COR-L47 (cell line): ENCODE results near the gene DGKZ.

ENCODE experiments used
- DNase-seq: peaks from one replicate; lab custom pipeline; 2025; lab: John Stamatoyannopoulos, UW

DGKZ gene

GRCh38 chr11:46345881-46346484, 1.3 kb upstream of the DGKZ start:
- no peak for DNase-seq

GRCh38 chr11:46347637-46348311, 511 bp downstream of the DGKZ start:
- peak; percentile 9 for DNase-seq

- peak; percentile 33 for DNase-seq
Observed at GRCh38 chr11:46348566-46349401, 1.5 kb downstream of the DGKZ start.

GRCh38 chr11:46350695-46351094, 3.4 kb downstream of the DGKZ start:
- no peak for DNase-seq

DNA sequence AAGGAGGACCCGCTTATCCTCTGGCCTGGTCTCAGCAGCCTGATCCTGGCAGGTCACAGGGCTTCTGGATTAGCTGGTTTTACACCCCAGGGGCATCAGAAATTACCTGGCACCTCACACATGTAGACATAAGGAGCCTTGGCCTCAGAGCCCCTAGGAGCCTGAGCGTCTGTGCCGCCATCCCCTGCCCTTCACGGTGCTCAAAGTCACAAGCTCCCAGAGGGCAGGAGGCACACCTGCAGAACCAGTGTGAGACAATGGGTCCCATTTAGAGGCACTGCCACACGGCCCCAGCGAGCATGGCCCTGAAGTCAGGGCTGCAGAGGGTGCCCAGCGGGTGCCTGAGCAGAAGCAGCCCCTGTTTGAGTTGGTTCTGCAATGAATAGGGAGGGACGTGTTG, 3.9 kb downstream of the DGKZ start:
- no peak for DNase-seq

DNA sequence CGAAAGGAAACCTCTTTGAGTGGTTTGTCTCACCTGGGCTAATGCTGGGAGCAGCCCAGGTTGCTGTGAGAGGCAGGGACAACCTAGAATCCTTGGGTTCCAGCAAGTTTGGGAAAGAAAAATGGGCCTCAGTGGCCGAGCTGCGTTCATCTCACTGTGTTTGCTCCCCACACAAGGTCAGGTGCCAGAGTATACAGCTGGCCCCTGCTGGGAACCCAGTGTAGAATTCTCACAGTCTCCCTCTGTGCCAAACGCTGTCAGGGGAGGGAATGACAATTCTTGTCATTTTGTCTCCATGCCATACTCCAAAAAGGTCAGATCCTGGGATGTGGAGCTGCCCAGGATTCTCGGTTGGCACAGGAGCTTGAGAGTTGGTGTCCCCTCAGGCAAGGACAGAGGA, 4.3 kb downstream of the DGKZ start:
- DNase-seq = no peak

DNA sequence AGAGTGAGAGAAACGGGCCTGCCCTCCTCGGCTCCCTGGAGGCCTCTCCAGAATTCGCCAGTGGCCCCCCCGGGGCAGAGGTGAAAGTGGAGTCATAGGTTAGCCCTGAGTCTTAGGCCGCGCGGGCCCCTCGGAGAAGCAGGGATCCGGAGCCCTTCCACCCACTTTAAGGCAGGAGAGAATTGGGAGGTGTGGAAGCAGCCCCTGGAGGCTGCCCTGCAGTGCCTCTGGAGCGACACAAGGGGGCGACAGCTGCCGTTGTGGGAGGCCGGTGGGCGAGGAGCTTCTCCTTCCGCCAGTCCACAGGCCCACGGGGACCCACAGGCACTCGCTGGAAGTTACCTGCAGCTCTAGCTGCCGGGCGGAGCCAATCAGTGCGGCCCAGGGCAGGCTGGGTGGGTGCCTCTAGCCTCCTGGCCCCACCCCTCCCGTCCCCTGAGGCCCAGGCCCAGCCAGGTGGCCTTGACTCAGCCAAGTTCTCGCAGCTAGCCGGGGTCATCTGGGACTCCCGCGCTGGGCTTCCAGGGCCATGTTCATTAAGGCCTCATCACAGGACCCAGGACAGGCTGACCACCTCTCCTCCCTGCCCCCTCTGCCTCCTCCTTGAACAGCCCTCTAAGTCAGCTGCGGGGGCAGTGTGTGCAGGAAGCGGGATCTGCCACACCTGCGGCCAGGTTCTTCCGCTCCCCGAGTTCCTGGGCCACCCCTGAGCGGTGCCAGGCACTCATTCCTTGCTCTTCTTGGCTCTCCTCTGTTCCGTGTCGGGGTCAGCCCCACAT, 5.0 kb downstream of the DGKZ start:
- peak; percentile 41 for DNase-seq

DNA sequence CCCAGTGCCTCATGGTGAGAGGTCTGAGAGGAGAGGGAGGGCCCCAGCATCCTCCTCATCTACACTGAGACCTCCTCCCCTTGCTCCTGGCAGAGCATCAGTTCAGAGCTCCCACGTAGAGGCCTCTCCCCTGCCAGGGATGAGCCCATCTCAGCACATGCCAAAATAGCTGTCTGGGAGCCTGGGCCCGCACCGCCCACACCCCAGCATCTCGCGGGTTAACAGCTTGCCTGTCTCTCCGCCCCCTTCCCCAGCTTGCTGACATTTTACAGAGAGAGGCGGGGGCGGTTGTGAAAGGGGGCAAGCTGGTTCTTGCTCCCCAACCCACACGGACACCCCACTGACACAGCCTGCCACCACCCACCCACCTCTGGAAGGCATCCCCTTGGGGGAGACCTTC, 6.4 kb downstream of the DGKZ start:
- DNase-seq = no peak

GRCh38 chr11:46356924-46357482, 9.7 kb downstream of the DGKZ start:
- DNase-seq = no peak

DNA sequence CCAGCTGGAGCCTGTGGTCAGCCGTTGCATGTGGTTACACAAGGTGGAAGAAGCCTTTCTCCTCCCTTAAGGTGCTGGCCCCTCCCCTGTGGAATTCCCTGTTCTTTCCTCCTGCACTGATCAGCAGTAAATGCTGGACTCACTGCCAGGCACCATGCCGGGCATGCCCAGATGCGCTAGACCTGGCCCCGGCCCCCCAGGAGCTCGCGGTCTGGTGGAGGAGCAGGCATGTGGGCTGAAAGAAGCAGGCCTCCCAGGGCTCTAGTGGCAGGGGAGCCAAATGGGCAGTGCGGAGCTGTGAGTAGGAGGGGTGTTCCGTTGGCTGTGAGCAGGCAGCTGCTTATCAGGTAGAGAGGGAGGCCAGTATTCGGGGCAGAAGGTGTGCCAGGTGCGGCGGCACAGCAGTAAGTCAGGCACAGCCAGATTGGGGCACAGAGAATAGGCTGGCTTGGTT, 10.2 kb downstream of the DGKZ start:
- peak; percentile 60 for DNase-seq

DNA sequence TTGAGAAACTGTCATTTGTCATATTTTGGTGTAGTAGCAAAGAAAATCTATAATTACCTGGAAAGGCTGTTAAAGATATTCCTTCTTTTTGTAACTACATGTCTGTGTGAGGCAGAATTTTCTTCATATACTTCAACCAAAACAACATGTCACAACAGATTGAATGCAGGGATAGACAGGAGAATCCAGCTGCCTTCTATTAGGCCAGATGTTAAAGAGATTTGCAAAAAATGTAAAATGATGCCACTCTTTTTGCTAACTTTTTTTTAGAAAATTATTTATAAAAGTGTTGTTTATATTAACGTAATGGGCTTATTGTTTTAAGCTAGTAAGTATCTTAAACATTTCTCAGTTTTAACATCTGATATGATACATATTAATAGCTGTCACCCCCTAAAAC, 12.7 kb downstream of the DGKZ start:
- no peak for DNase-seq

DNA sequence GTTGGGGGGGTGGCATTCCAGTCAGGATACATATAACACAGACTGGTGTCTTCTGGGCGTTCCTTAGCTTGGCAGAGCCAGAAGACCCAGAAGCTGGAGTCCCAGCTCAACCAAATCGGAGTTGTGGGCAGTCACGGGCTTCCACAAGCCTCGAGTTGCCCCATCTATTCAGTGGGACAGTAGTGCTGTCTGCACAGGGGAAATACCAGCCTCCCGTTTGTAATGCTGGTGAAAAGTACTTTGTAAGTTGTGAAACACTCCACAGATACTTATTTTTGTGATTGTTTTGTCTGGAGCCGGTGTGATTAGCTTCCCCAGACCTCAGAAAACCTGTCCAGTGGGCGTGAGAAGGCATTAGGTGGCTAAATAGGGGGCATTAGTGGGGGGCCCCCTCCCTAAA, 13.6 kb downstream of the DGKZ start:
- no peak for DNase-seq

GRCh38 chr11:46361283-46362155, 14.3 kb downstream of the DGKZ start:
- peak; percentile 52 for DNase-seq

- DNase-seq = no peak
Observed at GRCh38 chr11:46362156-46363030, 15.1 kb downstream of the DGKZ start.

- DNase-seq = peak; percentile 61
Observed at GRCh38 chr11:46363031-46363407, 15.8 kb downstream of the DGKZ start.

GRCh38 chr11:46363455-46364005, 16.3 kb downstream of the DGKZ start:
- DNase-seq = peak; percentile 28

DNA sequence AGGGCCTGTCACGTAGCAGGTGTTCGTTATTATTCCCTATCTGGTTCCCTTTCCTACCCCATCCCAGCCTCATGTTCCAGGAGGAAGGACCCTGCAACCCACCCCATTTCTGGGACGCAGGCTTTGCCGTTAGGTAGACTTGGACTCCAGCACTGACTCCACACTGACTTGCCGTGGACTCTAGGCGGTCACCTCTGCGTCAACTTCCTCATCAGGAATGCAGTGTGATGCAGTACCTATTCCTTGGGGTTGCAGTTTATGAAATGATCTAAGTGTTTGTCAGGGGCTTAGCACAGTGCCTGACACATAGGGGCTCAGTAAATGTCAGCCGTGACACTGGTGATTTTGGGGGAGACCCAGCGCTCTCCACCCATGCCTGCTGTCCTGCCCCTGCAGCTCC, 16.8 kb downstream of the DGKZ start:
- DNase-seq = no peak

DNA sequence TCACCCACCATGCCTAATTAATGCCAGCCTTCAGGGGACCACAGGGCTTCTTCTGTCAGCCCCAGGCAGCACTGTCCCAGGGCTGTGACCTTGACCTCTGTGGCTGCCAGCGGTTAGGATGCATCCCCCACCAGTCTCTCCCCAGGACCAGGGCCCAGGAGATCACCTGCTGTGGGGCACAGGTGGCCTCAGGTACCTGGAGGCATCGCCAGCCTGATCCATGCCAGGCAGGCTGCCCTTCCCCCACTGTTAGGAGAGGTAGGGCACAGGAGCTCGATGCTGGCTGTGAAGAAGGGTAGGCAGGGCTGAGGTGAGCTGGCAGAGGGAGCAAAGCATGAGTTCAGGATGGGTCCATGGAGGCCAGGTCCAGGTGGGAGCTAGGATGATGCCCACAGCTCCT, 17.5 kb downstream of the DGKZ start:
- DNase-seq = no peak

DNA sequence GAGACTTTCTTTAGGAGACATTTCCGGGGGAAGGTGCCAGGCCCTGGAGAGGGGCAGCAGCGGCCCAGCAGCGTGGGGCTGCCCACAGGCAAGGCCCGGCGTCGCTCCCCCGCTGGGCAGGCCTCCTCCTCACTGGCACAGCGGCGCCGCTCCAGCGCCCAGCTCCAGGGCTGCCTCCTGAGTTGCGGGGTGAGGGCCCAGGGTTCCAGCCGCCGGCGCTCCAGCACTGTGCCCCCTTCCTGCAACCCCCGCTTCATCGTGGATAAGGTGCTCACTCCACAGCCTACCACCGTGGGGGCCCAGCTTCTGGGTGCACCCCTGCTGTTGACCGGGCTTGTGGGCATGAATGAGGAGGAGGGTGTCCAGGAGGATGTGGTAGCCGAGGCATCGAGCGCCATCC, 19.0 kb downstream of the DGKZ start:
- DNase-seq = no peak
